Measurements from ENCODE around the gene ENGASE.

ENGASE gene

DNA sequence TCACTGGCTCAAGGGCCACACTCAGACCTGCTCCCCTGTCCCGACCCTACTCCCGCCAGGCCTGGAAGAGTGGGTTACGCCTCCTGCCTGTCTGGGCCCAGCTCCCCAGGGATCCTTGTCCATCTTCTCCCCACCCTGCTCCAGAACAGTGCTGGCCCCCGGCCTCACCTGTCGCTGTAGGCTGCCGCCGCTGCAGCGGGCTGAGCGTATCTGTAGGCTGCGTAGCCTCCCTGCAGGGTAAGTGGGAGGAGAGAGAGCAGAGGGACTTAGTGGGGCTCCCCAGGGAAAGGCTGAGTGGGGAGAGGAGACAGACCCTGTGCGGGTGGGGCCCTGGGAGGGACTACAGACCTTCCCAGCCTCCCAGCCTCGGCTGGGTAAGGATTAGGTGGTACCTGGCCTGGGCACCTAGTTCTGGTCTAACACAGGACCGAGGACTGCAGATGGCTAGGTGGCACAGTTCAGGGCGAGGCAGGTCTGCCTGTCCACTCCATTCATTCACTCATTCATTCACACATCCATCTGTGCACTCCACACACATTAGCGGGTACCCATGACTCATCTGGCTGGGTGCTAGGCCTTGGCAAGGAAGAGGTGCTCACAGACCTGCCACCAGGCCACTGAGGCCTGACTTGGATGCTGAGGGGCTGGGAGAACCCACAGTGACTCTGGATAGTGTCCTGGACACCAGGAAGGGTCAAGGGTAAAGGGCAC, 20.9 kb downstream of the ENGASE start:
- no peak for DNase-seq (ENCODE audit: low spot score)

DNA sequence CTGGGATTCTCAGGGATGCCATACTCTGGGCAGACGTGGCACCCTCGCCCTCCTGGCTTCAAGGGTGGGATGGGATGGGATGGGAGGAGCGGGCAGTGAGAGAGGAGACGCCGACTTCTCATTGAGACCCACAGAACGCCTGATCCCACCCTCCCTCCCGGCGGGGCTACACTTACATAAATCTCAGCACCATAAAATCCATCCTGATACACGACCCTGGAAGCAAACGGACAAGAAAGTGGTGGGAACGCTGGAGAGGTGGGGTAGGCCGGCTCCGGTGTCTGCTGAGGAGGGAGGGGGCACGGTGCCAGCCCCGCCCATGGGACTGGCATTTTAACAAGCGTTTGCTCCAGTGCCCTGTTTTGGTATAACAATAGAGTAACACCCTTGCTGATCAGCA, 21.9 kb downstream of the ENGASE start:
- DNase-seq (ENCODE audit: low spot score), result no peak

DNA sequence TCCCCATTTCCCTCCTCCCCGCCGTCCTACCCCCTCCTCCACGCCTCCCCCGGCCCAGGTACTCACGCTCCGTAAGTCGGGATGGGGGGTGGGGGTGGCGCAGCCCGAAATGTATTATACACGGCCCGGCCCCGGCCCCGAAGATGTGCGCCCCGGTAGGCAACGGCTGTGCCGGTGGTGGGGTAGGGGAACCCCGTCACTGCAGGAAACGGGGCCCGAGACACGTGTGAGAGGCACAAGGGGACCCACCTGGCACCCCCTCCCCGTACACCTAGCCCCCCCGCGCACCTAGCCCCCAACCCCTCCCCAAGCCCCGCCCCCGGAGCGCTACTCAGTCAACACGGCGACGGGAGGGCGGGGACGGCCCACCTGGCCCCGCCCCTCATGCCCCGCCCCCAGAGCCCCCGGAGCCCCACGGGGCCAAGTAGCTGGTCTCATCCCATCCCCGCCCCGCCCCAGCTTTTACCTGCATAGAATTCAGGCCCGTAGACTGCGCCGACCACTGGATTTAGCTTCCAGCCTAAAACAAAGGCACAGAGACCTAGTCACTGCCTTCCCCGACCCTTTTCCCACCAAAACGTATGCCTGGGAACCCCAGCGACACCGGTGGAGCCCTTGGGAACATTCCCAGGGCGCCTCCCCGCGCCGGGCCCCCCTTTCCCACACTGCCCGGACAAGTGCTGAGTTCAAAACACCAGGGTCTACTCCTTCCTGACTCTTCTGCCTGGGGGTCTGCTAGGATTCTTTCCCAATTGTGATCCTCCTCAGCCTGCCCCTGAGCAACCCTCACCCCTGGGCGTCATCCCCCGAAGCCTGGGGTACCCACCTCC, 22.8 kb downstream of the ENGASE start:
- DNase-seq (ENCODE audit: low spot score), result no peak

DNA sequence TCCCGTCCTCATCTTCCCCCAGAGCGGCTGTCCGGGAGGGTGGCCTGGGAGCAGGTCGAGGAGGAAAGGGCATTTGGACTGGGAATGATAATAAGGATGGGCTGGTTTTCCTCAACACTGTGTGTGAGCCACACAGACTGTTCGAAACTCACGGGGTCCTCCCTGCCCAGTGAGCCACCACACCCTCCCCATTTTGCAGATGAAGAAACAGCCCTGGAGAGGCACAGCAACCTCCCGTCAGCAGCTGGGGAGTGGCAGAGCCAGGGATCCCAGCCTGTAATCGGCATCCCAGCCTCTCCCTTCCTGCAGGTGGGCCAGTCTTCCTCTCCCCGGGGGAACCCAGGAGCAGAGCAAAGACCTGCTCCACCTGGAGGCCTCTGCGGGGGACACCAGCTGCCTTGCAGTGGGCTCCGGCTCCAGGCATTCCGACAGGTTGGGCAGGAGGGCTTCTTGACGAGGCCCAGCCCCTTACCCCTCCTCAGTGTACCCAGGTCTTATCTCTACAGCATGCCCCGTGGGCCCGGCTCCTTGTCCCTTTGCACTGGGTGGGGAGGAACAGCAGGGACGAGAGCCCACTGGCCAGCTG, 23.8 kb downstream of the ENGASE start:
- DNase-seq (ENCODE audit: low spot score), result no peak

DNA sequence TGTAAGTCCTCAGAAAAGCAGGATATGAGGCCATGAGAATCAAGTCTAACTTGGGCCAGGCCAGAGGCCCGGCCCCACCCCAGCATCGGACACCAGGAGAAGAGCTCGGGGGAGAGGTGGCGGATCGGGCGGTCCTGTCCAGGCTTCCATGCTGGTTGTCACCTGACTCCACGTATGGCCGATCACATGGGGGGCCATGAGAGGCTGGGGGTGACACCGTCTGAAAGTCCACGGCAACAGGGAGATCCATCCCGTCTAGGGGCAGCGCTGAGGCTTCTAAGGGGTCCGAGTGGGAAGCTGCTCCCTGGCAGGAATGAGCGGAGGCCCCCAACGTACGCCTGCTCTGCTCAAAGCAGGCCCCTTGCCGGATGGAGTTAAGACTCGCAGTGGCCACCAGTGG, 25.8 kb downstream of the ENGASE start:
- DNase-seq (ENCODE audit: low spot score), result no peak

DNA sequence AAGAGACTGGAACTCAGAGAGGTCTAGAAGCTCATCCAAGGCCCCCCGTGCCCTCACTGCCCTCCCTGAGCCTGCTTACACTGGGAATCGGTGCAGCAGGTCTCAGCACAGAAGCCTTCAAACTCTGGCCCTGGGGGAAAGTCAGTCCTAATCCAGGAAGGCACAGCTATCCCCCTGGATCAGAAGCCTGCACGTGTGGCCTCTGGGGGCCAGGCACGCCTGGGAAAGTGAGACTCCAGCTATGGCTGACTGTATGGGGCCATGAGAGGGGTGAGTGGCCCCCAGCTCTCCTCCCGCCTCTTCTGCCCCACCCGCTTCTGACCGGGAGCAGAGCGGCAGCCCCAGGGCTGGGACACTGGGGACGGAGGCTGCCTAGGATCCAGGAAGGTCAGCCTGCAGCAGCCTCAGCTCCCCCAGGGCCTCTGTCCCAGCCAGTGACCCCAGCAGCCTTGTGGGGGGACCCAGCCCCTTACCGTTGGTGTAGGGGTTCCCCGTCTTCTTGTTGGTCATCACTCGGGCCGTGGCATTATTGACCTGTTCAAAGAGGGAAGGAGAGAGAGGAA, 26.6 kb downstream of the ENGASE start:
- no peak for DNase-seq (ENCODE audit: low spot score)

DNA sequence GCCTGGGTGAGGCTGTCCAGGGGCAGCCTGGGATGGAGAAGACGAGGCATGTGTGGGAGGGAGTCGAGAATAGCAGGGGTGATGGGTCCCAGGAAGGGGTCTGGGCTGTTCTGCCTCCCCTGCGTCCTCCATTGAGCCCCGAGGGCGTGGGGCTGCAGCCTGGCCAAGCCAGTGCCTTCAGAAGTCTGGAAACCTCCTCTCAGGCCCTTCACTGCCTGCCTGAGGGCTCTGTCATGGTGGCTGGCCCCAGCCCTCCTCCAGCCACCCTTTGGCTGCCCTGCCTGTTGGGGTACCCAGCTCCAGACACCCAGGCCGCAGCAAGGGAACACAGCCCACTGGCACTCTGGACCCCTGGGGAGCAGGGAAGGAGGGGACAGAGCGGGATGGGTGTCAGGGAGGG, 27.6 kb downstream of the ENGASE start:
- no peak for DNase-seq (ENCODE audit: low spot score)

DNA sequence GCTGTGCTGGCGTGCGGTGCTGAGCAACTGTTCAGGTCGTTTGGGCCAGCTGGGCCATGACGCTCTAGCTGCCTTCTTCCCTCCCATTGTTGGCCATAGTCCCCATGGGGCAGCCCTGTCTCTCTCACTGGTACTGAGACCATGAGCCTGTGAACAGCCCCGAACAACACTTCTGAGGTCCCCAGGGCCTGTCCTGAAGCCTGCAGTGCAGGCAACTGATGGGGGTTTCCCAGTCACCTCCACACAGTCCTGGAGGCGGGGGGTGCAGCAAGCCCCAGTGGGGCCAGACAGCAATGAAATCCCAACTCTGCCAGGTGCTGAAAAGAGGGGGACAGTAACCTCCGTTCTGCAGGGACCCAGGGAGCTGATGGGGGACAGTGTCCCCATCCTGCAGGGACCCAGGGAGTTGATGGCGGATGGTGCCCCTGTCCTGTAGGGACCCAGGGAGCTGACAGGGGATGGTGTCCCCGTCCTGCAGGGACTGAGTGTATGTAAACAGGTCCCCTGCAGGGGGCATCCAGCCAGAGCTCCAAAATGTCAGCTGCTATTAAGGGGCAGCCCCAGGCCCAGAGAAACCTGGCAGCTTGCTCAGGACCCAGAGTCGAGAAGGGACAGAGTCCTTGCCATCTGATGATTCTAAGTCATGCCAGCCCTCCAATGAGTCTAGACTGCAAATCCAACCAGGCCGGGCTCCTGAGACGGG, 30.4 kb downstream of the ENGASE start:
- no peak for DNase-seq (ENCODE audit: low spot score)

DNA sequence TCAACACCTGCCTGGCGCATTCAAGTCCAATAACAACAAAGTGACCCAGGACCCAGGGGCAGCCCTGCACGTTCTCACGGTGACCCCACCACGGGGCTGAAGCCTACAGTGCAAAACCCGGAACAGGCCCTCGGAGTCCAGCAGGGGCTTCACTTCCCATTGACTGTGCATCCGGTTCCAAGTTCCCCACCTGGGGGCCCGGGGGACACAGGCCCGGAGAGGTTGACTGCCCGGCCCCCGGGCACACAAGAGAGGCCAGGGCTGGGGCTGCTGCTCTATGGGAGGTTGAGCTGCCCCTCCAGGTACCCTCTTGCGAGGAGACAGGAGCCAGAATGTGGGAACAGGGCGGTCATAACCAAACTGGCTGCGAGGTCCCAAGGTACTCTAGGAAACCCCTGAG, 31.3 kb downstream of the ENGASE start:
- DNase-seq (ENCODE audit: low spot score), result no peak

DNA sequence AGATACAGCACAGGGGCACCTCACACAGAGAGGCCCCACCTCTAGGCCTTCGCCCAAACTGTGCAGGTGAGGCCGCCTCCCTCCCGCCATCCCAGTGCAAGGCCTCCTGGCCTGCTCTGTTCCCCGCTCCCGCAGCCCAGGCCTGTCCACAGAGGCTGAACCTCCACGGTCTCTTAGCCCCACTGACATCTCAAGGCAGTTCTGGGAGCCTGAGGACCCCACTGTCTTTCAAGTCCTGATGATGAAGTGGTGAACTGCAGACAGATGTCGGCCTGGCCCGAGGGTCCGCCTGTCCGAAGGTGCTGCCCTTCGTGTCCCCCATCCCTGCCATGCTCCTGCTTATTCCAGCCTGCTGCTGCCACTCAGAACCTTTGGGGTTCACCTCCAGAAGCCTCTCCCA, 32.3 kb downstream of the ENGASE start:
- DNase-seq (ENCODE audit: low spot score), result no peak

DNA sequence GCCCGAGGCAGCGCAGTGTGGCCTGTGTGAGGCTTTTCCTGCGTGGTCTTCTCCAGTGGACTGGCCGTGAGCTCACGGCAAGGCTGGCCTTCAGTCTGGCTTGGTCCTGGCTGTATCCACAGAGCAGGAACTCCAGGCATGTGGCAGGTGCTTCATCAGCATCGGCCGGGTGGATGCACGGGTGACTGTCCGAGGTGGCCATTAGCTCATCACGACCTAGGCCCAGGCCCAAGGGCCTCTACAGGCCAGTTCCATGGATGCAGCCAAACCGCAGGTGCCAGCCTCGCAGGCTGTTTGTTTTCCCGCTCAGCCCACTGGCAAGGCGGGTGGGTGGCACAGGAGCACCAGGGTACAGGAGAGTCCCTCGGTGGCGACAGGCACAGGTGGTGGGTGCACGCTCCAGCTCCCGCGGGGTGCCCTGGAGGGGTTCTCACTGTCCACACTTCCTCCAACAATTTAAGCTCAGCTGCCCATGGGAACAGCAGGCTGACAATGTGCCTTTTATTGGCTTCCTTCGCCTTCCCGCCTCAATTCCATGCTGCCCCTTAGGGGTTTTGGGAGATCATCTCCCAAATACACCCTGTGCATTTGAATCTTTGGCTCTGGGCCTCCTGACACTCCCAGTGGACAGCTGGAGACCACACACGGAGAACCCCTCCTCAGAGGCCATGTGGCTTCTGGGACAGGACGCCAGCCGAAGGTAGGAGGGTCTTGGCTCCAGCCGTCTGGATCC, 33.0 kb downstream of the ENGASE start:
- DNase-seq (ENCODE audit: low spot score), result no peak

DNA sequence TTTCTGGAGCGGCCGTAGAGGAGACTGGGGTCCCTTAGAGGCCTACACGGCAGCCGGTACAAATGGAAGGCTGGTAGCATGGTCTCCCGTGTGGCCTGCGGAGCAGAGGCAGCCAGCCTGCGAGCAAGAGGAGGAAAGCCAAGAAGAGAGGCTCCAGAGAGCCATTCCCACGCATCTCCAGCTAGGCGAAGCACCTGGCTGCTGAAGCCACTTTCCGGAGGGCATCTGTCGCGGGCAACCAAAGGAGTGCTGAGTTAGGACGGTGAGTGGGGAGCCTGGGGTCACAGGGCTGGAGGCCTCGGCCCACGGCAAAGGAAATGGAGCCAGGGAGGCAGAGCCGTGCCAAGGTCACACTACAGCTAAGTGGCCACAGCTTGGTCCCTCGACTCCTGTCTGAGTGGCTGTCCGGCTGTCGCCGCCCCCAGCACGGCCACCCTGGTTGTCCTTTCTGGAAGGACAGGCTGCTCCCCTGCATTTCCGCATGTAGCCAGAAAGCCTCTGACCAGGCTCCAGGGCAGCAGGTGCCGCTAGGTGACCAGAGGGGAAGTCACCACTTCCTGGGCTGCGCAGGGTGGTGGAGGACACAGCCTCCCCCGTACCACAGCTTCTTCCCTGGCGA, 33.7 kb downstream of the ENGASE start:
- DNase-seq (ENCODE audit: low spot score), result no peak

DNA sequence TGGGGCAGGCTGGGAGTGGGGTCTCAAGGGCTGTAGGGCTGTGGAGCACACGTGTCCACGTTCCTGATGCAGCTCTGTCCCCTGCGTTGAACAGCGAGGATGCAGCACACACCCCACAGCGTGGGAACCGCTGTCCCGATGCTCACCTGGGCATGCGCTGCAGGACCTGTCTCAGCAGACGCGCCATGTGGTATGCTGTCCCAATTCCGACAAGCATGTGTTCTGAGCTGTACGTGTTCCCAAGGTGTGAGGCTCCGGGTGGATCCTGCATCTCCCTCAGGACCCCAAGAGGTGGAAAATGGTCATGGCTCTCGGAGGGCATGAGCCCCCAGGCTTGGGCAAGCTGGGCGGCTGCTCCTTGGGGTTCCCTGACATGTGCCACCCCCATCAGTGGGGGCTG, 34.2 kb downstream of the ENGASE start:
- no peak for DNase-seq (ENCODE audit: low spot score)

DNA sequence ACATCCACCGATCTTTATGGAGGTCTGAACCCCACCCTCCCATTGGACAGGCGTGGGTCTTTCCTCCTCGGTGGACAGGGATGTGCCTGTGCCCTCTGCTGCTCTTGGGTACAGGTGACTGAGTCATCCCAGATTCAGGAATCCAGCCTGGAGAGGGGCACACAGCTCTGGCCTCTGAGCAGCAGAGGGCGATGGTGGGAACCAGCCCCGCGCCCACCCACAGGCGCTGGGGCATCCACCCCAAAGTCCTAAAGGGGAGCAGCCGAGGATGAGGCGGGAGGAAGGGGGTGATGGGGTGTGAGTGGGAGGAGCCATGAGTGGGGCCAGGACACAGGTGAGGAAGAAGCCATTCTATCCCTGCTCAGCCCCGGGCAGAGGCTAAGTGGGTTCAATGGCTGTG, 35.0 kb downstream of the ENGASE start:
- DNase-seq (ENCODE audit: low spot score), result no peak

DNA sequence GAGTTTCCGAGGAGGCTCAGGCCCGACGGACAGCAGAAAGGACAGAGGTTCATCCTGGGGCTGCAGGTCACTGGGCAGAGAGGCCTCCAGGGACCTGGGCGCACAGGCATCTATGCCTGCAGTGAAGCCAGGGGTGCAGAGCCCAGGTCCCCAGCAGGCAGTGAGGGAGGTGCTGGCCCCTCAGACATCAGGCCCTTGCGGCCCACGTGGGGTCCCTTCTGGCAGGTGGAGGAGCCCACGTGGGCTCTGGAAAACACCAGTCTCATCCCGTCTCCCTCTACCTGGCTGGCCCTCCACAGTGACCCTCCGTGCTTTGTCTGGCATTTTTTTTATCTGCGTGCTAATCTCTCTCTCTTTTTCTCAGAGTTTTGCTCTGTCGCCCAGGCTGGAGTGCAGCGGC, 36.5 kb downstream of the ENGASE start:
- DNase-seq (ENCODE audit: low spot score), result no peak

DNA sequence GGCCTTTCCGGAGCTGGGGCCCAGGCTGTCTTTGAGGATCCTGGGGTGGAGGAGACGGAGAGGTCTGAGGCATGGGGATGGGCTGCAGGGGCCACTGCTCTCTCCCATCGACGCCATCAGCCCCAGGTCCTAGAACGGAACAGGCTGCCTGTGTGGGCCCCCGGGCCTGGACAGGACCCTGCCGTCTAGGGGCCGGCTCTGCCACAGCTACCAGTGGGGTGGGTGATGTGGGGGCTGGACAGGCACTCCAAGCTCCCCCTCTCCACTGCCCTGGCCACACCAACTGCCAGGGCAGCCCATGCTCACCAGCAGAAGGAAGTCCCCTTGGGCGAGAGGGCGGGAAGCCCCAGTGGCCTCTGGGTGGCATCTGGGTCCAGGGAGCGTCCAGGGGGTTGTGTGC, 37.8 kb downstream of the ENGASE start:
- DNase-seq (ENCODE audit: low spot score), result no peak

DNA sequence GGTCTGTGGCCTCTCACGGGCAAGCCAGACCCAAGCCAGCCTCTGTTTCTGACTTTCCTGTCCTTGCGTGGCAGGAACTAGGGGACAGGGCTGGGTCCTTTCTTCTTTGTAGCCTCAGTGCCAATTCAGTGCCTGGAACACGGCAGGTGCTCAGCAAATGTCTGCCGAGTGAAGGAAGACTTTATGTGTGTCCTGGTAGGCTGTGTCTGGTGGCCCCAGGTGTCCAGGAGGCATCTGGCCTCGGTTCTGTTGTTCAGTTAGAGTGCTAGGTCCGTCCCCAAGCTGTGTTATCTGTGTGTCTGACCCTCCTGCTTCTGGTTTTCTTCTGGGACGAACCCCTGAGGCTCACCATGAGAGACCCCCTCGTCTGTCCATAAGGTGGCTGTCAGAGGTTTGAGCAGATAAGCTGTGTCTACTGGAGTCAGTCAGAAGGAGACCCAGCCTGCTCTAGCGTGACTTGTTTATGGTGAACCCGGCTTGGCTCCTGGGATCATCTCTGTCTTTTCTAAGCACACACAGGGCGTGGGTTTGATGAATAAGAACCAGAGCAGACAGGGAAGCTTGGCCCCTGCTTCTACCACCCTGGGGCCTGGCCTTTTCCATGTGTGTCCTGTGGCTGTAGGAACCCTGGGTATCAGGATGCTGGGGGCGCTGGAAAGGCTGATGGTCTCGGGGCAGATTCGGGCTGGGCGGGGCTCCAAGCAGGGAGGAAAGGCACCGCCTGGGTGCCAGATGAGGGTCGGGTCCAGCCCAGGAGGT, 39.3 kb downstream of the ENGASE start:
- DNase-seq (ENCODE audit: low spot score), result no peak

DNA sequence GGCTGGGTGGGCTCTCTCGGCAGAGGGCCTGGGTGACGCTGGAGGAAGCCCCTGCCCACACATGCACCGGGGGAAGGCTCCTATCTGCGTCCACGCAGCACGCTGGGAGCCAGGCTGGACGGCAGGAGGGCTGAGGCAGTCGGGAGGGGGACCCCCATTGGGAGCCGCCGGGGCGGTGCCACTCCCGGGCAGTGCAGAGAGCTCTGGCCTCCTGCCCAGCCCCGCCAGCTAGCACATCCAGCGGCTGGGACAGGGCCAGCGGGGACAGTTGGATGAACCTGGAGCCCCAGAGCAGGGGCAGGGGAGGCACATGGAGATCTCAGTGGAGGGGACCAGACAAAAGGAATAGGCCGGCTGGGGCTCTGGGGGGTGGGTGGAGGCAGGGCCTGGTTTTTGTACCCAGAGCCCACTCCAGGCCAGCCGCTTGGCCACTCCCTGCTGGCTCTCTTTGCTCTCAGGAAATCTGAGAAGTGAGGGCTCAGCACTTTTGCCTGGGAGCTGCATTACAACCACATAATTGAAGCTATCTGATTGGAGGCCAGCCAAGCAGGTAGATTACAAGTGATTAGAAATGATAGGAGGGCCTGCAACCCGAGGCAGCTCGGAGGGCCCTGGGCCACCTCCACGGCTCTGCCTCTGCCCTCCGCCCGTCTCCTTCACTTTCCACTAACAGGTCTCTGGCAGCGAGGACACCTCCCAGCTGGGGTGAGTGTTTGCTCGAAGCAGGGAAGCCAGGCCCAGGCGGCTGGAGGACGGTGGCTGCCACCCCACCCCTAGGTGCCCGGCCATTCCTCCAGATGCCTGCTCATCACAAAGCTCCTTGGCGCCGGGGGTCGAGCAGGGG, 40.1 kb downstream of the ENGASE start:
- no peak for DNase-seq (ENCODE audit: low spot score)

DNA sequence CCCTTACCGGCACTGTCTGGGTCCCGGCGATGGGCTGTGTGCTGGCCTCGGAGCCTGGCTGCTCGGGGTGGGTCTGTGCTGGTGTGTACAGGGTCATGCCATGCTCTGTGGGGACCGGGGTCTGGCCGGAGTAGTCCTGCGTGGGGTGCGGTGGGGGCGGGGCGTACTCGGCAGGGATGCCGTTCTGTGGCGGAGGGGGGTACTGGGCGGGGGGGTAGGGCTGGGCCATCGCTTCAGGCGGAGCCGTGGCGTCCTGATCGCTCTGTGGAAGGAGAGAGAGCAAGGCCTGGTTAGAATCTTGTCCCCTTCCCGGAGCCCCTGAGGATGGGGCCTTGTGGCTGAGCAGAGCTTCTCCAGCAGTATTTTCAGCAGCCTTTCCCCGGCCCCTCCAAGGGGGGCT, 40.9 kb downstream of the ENGASE start:
- no peak for DNase-seq (ENCODE audit: low spot score)

Measured in activated CD4-positive, alpha-beta T cell treated with anti-CD3 and anti-CD28 coated beads, Interleukin-2, Interleukin-4, amounts not matched to agents 100 ng/mL and 50 ng/mL, durations not matched to agents 16 hours and 8 hours (primary cell).